ENCODE measurements around the gene SLC15A4. TPM values are rescaled to one million over a fixed set of nuclear protein-coding genes. Genes with fewer than 3 reads are reported as not detected.

Gene SLC15A4
- polyA plus RNA-seq, 1 of the 3 experiments (the other 2 are of a cell fraction) = 14.5 TPM

GRCh38 chr12:128825835-128826234 lies 2.1 kb upstream of the SLC15A4 start:
- peaks cover 27% of the 10 kb centered on the region for H3K79me2 ChIP-seq (ENCODE audit: insufficient read depth)
- H3K9ac ChIP-seq = no peak overlapping the region
- H3F3A ChIP-seq (replicated peaks; ENCODE audit: insufficient read depth) = no peaks in the 10 kb centered on the region
- no peak overlapping the region for H2AFZ ChIP-seq (ENCODE audit: low read depth)
- 84% methylated on average over 4 of the region's 4 CpGs for WGBS (ENCODE audit: low lambda C conversion rate)
- H4K20me1 ChIP-seq (ENCODE audit: insufficient read depth) = peaks cover 5% of the 10 kb centered on the region; the same call in 1 of the 2 replicates
- POLR2A ChIA-PET = no interaction called here
- no peak overlapping the region for H3K4me3 ChIP-seq (ENCODE audit: low read depth in 2 of 2, low read length in 1 of 2)
- H3K4me1 ChIP-seq (ENCODE audit: control insufficient read depth in 1 of 2, insufficient read depth in 2 of 2, low read depth in 1 of 2, low read length in 1 of 2) = peaks cover 3 to 13% of the 10 kb centered on the region in 2 experiments; a peak in 2 of 4 replicates
- no peak for DNase-seq
- no peak for TF ChIP-seq SMC3 (IDR thresholded peaks at IDR 0.05; ENCODE audit: low read depth, low read length)
- no peak for TF ChIP-seq SIN3A (IDR thresholded peaks at IDR 0.05; ENCODE audit: borderline replicate concordance, low read depth, low read length)
- no peak for TF ChIP-seq YY1 (IDR thresholded peaks at IDR 0.05; ENCODE audit: low read depth)
- TF ChIP-seq TEAD4 (IDR thresholded peaks at IDR 0.05; ENCODE audit: borderline replicate concordance, insufficient read depth) = no peak
- TF ChIP-seq, protein P1, sequence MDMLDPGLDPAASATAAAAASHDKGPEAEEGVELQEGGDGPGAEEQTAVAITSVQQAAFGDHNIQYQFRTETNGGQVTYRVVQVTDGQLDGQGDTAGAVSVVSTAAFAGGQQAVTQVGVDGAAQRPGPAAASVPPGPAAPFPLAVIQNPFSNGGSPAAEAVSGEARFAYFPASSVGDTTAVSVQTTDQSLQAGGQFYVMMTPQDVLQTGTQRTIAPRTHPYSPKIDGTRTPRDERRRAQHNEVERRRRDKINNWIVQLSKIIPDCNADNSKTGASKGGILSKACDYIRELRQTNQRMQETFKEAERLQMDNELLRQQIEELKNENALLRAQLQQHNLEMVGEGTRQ (IDR thresholded peaks at IDR 0.05; ENCODE audit: borderline replicate concordance, low read depth, low read length) = no peak
- TF ChIP-seq MEF2A (IDR thresholded peaks at IDR 0.05; ENCODE audit: borderline replicate concordance, low read depth) = no peak
- H3K9me2 ChIP-seq = no peaks in the 10 kb centered on the region
- peaks cover 0 to 4% of the 10 kb centered on the region in 2 experiments for H3K36me3 ChIP-seq (replicated peaks in 1 of 2; ENCODE audit: control insufficient read depth in 1 of 2, insufficient read depth in 2 of 2, low read length in 1 of 2)
- CTCF ChIA-PET = interaction anchor here (0.9 to 1.7 kb wide), 3 partner anchors 20 to 1085 kb away, joined by 3 to 4 read pairs (median 4); no protein-coding TSS in a partner anchor
- no peak overlapping the region for H3K4me2 ChIP-seq
- H3K9me3 ChIP-seq = no peaks in the 10 kb centered on the region
- no peaks in the 10 kb centered on the region for H3K27me3 ChIP-seq (ENCODE audit: insufficient read depth)
- H3K27ac ChIP-seq (ENCODE audit: low read depth in 2 of 2, low read length in 1 of 2) = no peak overlapping the region

DNA sequence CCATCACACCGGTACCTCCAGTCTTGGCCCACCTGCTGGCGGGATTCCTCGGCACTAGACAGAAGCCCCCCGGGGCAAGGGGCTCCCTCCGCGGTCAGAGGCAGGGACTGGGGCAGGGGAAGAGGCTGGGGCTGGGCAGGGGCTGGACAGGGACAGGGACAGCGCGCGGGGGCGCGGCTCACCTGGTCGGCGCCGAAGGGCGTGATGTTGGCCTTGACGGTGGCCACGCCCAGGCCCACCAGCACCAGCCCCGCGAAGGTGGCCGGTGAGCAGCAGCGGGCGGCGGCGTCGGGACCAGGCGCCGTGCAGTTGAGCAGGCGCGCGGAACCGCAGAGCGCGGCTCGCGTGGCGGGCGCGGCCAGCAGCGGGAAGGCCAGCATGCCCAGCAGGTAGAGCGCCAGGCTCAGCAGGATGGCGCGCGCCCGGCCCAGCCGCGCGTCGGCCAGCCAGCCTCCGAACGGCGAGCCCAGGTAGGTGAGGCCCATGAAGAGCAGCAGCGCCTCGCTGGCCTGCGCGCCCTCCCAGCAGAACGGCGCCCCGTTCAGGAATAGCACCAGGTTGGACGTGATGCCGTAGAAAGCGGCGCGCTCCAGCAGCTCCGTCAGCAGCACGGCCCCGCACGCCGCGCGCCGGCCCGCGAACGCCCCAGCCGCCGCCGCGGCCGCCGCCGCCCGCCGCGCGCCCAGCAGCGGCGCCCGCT lies 392 bp downstream of the SLC15A4 start:
- Histone ChIP-seq H3F3A (replicated peaks; ENCODE audit: insufficient read depth) (no peaks in the 10 kb centered on the region), H3K79me2 (ENCODE audit: insufficient read depth) (peaks cover 52% of the 10 kb centered on the region), H3K9me2 (no peaks in the 10 kb centered on the region), H3K36me3 (replicated peaks in 1 of 2; ENCODE audit: control insufficient read depth in 1 of 2, insufficient read depth in 2 of 2, low read length in 1 of 2) (peaks cover 4 to 10% of the 10 kb centered on the region in 2 experiments), H3K27ac (ENCODE audit: low read depth in 2 of 2, low read length in 1 of 2) (peak overlapping the region in 1 of 2 experiments; percentile 71; a peak in 2 of 4 replicates), H4K20me1 (ENCODE audit: insufficient read depth) (peaks cover 22% of the 10 kb centered on the region), H2AFZ (ENCODE audit: low read depth) (peak overlapping the region; percentile 68; the same call in 1 of the 2 replicates), H3K4me3 (ENCODE audit: low read depth in 2 of 2, low read length in 1 of 2) (peak overlapping the region; percentile 87 to 98), H3K4me1 (ENCODE audit: control insufficient read depth in 1 of 2, insufficient read depth in 2 of 2, low read depth in 1 of 2, low read length in 1 of 2) (peaks cover 3 to 15% of the 10 kb centered on the region in 2 experiments; a peak in 2 of 4 replicates), H3K27me3 (ENCODE audit: insufficient read depth) (no peaks in the 10 kb centered on the region), H3K4me2 (peak overlapping the region; percentile 98), H3K9ac (peak overlapping the region; percentile 82), H3K9me3 (no peaks in the 10 kb centered on the region)
- ChIA-PET CTCF (interaction anchor here (0.9 to 1.4 kb wide), 3 partner anchors 17 to 564 kb away, joined by 3 to 5 read pairs (median 4); no protein-coding TSS in a partner anchor), POLR2A (interaction anchor here (1.0 to 1.7 kb wide), 6 partner anchors 12 to 564 kb away, joined by 3 to 13 read pairs (median 4); partner anchors contain the start of gene GLT1D1)
- WGBS (ENCODE audit: low lambda C conversion rate) = 2% methylated on average over 10 of the region's 88 CpGs
- DNase-seq = no peak
- TF ChIP-seq GABPA (IDR thresholded peaks at IDR 0.05; ENCODE audit: low read depth) (no peak), FOXJ3 (CRISPR knock-in tag; IDR thresholded peaks at IDR 0.05) (no peak), FOXM1 (IDR thresholded peaks at IDR 0.05; ENCODE audit: low read depth) (no peak), FOSL2 (IDR thresholded peaks at IDR 0.05; ENCODE audit: borderline replicate concordance, low read depth) (no peak), TAF1 (IDR thresholded peaks at IDR 0.05; ENCODE audit: borderline replicate concordance, low read depth, low read length) (no peak), GATA2 (CRISPR knock-in tag; IDR thresholded peaks at IDR 0.05) (no peak), RCOR1 (IDR thresholded peaks at IDR 0.05; ENCODE audit: low read length) (no peak), JUND (IDR thresholded peaks at IDR 0.05) (no peak), NFIC (IDR thresholded peaks at IDR 0.05; ENCODE audit: borderline replicate concordance) (no peak), RFX5 (IDR thresholded peaks at IDR 0.05; ENCODE audit: low read length) (no peak), YY1 (IDR thresholded peaks at IDR 0.05; ENCODE audit: low read depth) (no peak)
- TF ChIP-seq, protein P2, sequence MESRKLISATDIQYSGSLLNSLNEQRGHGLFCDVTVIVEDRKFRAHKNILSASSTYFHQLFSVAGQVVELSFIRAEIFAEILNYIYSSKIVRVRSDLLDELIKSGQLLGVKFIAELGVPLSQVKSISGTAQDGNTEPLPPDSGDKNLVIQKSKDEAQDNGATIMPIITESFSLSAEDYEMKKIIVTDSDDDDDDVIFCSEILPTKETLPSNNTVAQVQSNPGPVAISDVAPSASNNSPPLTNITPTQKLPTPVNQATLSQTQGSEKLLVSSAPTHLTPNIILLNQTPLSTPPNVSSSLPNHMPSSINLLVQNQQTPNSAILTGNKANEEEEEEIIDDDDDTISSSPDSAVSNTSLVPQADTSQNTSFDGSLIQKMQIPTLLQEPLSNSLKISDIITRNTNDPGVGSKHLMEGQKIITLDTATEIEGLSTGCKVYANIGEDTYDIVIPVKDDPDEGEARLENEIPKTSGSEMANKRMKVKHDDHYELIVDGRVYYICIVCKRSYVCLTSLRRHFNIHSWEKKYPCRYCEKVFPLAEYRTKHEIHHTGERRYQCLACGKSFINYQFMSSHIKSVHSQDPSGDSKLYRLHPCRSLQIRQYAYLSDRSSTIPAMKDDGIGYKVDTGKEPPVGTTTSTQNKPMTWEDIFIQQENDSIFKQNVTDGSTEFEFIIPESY (IDR thresholded peaks at IDR 0.05; ENCODE audit: borderline replicate concordance, low read depth) = no peak
- TF ChIP-seq, protein P3, sequence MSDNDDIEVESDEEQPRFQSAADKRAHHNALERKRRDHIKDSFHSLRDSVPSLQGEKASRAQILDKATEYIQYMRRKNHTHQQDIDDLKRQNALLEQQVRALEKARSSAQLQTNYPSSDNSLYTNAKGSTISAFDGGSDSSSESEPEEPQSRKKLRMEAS (IDR thresholded peaks at IDR 0.05; ENCODE audit: low read depth) = no peak
- TF ChIP-seq, protein P4, sequence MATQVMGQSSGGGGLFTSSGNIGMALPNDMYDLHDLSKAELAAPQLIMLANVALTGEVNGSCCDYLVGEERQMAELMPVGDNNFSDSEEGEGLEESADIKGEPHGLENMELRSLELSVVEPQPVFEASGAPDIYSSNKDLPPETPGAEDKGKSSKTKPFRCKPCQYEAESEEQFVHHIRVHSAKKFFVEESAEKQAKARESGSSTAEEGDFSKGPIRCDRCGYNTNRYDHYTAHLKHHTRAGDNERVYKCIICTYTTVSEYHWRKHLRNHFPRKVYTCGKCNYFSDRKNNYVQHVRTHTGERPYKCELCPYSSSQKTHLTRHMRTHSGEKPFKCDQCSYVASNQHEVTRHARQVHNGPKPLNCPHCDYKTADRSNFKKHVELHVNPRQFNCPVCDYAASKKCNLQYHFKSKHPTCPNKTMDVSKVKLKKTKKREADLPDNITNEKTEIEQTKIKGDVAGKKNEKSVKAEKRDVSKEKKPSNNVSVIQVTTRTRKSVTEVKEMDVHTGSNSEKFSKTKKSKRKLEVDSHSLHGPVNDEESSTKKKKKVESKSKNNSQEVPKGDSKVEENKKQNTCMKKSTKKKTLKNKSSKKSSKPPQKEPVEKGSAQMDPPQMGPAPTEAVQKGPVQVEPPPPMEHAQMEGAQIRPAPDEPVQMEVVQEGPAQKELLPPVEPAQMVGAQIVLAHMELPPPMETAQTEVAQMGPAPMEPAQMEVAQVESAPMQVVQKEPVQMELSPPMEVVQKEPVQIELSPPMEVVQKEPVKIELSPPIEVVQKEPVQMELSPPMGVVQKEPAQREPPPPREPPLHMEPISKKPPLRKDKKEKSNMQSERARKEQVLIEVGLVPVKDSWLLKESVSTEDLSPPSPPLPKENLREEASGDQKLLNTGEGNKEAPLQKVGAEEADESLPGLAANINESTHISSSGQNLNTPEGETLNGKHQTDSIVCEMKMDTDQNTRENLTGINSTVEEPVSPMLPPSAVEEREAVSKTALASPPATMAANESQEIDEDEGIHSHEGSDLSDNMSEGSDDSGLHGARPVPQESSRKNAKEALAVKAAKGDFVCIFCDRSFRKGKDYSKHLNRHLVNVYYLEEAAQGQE (IDR thresholded peaks at IDR 0.05; ENCODE audit: low read depth, low read length) = no peak

Measured in SK-N-SH (cell line).